Activated CD8-positive, alpha-beta memory T cell treated with anti-CD3 and anti-CD28 coated beads for 36 hours (primary cell): ENCODE results near the gene REP15. TPM values are rescaled to one million over a fixed set of nuclear protein-coding genes. Genes with fewer than 3 reads are reported as not detected.
"Not testable (repeated sequence)": the region's sequence is repeated elsewhere in the genome, so short reads cannot be mapped to it uniquely, and the experiment has no call there.

ENCODE experiments used
- CTCF ChIA-PET: fragments of 350-600 bp; sonication (Branson Sonifier 250); formaldehyde crosslinking; loops from one replicate; lab custom pipeline; 2021; ENCODE audit warnings: antibody characterized with exemption; lab: Charles Lee
- POLR2A ChIA-PET: fragments of 350-600 bp; sonication (Branson Sonifier 250); formaldehyde crosslinking; loops from one replicate; lab custom pipeline; 2021; ENCODE audit warnings: antibody characterized with exemption; lab: Charles Lee
- total RNA-seq, 2 experiments: library from RNA; stranded (reverse); gene quantifications; one replicate each; pipeline ENCODE4 v1.2.3, GENCODE V29; 2021

Gene REP15
- total RNA-seq, 2 experiments from 2014 or later: 0.17 to 0.25 TPM

GRCh38 chr12:27745734-27746133 lies 49.5 kb downstream of the REP15 start:
- POLR2A ChIA-PET, CTCF ChIA-PET: not testable (repeated sequence)

Other genes starting within 250 kb of the REP15 start
- not detected for gene SMCO2, start 249.7 kb upstream of the REP15 start, total RNA-seq
- 10 to 100 TPM; 10.1 to 10.6 TPM for gene PPFIBP1, start 172.2 kb upstream of the REP15 start, total RNA-seq
- gene MRPS35, start 14.4 kb downstream of the REP15 start, total RNA-seq: 10 to 100 TPM; 62.8 to 65.2 TPM
- gene KLHL42, start 83.8 kb downstream of the REP15 start, total RNA-seq: 10 to 100 TPM; 15.0 to 15.2 TPM
- not detected for gene MANSC4, start 83.8 kb downstream of the REP15 start, total RNA-seq